Spleen (tissue), 11 donors: ENCODE measurements around the gene SPACA5. TPM values are rescaled to one million over a fixed set of nuclear protein-coding genes. Genes with fewer than 3 reads are reported as not detected.

Experiments used
- DNase-seq: peaks from one replicate; pipeline ENCODE4 v3.0.0-alpha.2; 2020
- H3K27ac ChIP-seq, 8 donors: fragments of 200-600 bp; sonication (generic) in 7 of 8; 1 replicate in 4 of 8; 2 replicates in 4 of 8; pipeline versions ENCODE4 v1.5.0 to v1.8.0; 2016 to 2021; ENCODE audit warnings: inconsistent platforms in 4 of 8, mild to moderate bottlenecking in 4 of 8, moderate library complexity in 1 of 8
- H3K27me3 ChIP-seq, 7 donors: fragments of 200-600 bp; sonication (generic) in 6 of 7; replicated peaks in 1 of 7; 1 replicate in 4 of 7; 2 replicates in 3 of 7; pipeline versions ENCODE4 v1.5.0 to v1.8.0; 2016 to 2021; ENCODE audit warnings: inconsistent platforms in 3 of 7, mild to moderate bottlenecking in 1 of 7
- H3K36me3 ChIP-seq, 6 donors: fragments of 200-600 bp; sonication (generic) in 5 of 6; 1 replicate in 4 of 6; 2 replicates in 2 of 6; pipeline versions ENCODE4 v1.5.0 to v1.8.0; 2016 to 2021; ENCODE audit warnings: inconsistent platforms in 2 of 6
- H3K4me1 ChIP-seq, 6 donors: fragments of 200-600 bp; sonication (generic) in 5 of 6; 1 replicate in 3 of 6; 2 replicates in 3 of 6; pipeline versions ENCODE4 v1.5.0 to v1.8.0; 2016 to 2021; ENCODE audit warnings: inconsistent platforms in 3 of 6
- H3K4me3 ChIP-seq, 8 donors: fragments of 200-600 bp; sonication (generic) in 7 of 8; 1 replicate in 4 of 8; 2 replicates in 4 of 8; pipeline versions ENCODE4 v1.5.0 to v1.8.0; 2016 to 2021; ENCODE audit warnings: inconsistent platforms in 4 of 8, mild to moderate bottlenecking in 4 of 8, moderate library complexity in 2 of 8
- H3K9me3 ChIP-seq, 8 donors: fragments of 200-600 bp; sonication (generic) in 7 of 8; 1 replicate in 4 of 8; 2 replicates in 4 of 8; pipeline versions ENCODE4 v1.5.0 to v1.8.0; 2016 to 2021; ENCODE audit warnings: inconsistent platforms in 4 of 8
- POLR2A ChIP-seq, 3 donors: fragments of 450-650 bp; IDR thresholded peaks; one replicate each; pipeline ENCODE4 v1.5.1; 2017; ENCODE audit warnings: antibody characterized with exemption in 3 of 3, mild to moderate bottlenecking in 1 of 3
- POLR2AphosphoS5 ChIP-seq, 3 donors: sonication (generic); formaldehyde crosslinking; IDR thresholded peaks; one replicate each; pipeline ENCODE4 v1.5.1; 2017; ENCODE audit warnings: antibody characterized with exemption in 3 of 3
- WGBS, 5 donors: extraction: QIAGEN DNeasy Blood & Tissue Kit in 3 of 5; methylation state at CpG; one replicate each; pipeline versions ENCODE4 v1.1.5 to v1.1.7; 2013 to 2018; 5-methylcytosine and 5-hydroxymethylcytosine counted together
- intact Hi-C: fragments of 100-400 bp; cut with DNase I; formaldehyde crosslinking; loops from one replicate; pipeline ENCODE4 v1.15.0; 2023; ENCODE audit warnings: low total_unique reads
- polyA plus RNA-seq, 3 donors: library from polyadenylated mRNA; stranded (reverse); fragments of 200-250 nt; gene quantifications; one replicate each; pipeline ENCODE4 v1.2.1, GENCODE V29; 2013
- total RNA-seq, 7 donors: library from RNA; depleted of rRNA in 3 of 7; stranded (reverse); fragments of >200 nt in 3 of 7; fragmentation: NEBNext Ultra II Directional in 4 of 7; extraction: Animal tissue kit (Norgen Biotek cat#: 25700) in 4 of 7; gene quantifications; one replicate each; pipeline versions ENCODE4 v1.1.0 to v1.2.1, GENCODE V29; 2016 to 2021
- TF ChIP-seq, protein P1 (sequence below), 11 experiments: fragments of 200-600 bp in 7 of 11; fragments of 450-650 bp in 4 of 11; sonication (generic) in 4 of 11; IDR thresholded peaks in 8 of 11; conservative IDR thresholded peaks in 3 of 11; 1 replicate in 7 of 11; 2 replicates in 4 of 11; pipeline versions ENCODE4 v1.4.0 to v1.8.0; 2016 to 2021; ENCODE audit warnings: antibody characterized with exemption in 11 of 11, inconsistent platforms in 4 of 11, mild to moderate bottlenecking in 1 of 11
- donor health status: healthy with polysubstance abuse.
- donor health status: DM: no; HTN: no; CAD: no; lungs with moderate emphysema.
- donor health status: DM: no; HTN: no; CAD: no.
- donor health status: Bipolar disorder and iron deficiency.
- donor health status: healthy.
- donor health status: DM: no; HTN: no; CAD: no.
- donor health status: DM: yes; HTN: yes; CAD: no.

SPACA5 gene
- total and polyA plus RNA-seq, 10 donors, result 0.12 TPM; not detected in 9

GRCh38 chrX:47992669-47993068 is 14.1 kb upstream of the SPACA5 start:
- H3K4me3 ChIP-seq, result no peak overlapping the region
- no peak for DNase-seq
- H3K36me3 ChIP-seq, result peaks cover 0 to 74% (median 12%) of the 10 kb centered on the region in 6 donors
- TF ChIP-seq, protein P1, sequence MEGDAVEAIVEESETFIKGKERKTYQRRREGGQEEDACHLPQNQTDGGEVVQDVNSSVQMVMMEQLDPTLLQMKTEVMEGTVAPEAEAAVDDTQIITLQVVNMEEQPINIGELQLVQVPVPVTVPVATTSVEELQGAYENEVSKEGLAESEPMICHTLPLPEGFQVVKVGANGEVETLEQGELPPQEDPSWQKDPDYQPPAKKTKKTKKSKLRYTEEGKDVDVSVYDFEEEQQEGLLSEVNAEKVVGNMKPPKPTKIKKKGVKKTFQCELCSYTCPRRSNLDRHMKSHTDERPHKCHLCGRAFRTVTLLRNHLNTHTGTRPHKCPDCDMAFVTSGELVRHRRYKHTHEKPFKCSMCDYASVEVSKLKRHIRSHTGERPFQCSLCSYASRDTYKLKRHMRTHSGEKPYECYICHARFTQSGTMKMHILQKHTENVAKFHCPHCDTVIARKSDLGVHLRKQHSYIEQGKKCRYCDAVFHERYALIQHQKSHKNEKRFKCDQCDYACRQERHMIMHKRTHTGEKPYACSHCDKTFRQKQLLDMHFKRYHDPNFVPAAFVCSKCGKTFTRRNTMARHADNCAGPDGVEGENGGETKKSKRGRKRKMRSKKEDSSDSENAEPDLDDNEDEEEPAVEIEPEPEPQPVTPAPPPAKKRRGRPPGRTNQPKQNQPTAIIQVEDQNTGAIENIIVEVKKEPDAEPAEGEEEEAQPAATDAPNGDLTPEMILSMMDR (IDR thresholded peaks at IDR 0.05 in 8 of 11, conservative IDR thresholded peaks at IDR 0.05 in 3 of 11), result no peak
- TF ChIP-seq POLR2A (IDR thresholded peaks at IDR 0.05) (no peak), POLR2AphosphoS5 (IDR thresholded peaks at IDR 0.05) (no peak)
- H3K9me3 ChIP-seq, result peaks cover 0 to 10% (median 0%) of the 10 kb centered on the region in 8 donors
- intact Hi-C loops, result no loop called here
- H3K27ac ChIP-seq, result no peak overlapping the region
- peaks cover 0 to 8% (median 0%) of the 10 kb centered on the region in 6 donors for H3K4me1 ChIP-seq
- 84 to 94% (median 89%) methylated on average over 2 of the region's 2 CpGs; no CpG with 5 or more reads in 1 of the 5 donors for WGBS, 5 donors
- no peaks in the 10 kb centered on the region for H3K27me3 ChIP-seq

DNA sequence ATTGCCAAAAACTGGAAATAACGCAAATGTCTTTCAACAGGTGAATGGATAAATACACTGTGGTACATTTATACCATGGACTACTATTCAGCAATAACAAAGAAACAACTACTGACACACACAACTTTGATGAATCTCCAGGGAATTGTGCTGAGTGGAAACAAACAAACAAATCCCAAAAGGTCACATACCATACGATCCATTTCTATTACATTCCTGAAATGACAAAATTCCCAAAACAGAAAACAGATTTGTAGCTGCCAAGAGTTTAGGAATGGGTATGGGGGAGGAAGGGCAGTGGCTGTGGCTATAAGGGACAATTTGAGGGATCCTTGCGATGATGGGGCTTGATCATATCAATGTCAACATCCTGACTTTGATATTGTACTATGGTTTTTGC is 5.5 kb upstream of the SPACA5 start:
- Histone ChIP-seq H3K27ac (no peak overlapping the region), H3K4me1 (peaks cover 0 to 24% (median 13%) of the 10 kb centered on the region in 6 donors), H3K36me3 (peaks cover 0 to 23% (median 4%) of the 10 kb centered on the region in 6 donors), H3K27me3 (no peaks in the 10 kb centered on the region), H3K9me3 (peaks cover 0 to 7% (median 0%) of the 10 kb centered on the region in 8 donors), H3K4me3 (no peak overlapping the region)
- 81 to 91% (median 82%) methylated on average over 3 of the region's 3 CpGs for WGBS, 5 donors
- TF ChIP-seq POLR2AphosphoS5 (IDR thresholded peaks at IDR 0.05) (no peak), POLR2A (IDR thresholded peaks at IDR 0.05) (no peak)
- TF ChIP-seq, protein P1 (IDR thresholded peaks at IDR 0.05 in 8 of 11, conservative IDR thresholded peaks at IDR 0.05 in 3 of 11), result no peak
- intact Hi-C loops, result no loop called here
- DNase-seq, result no peak

DNA sequence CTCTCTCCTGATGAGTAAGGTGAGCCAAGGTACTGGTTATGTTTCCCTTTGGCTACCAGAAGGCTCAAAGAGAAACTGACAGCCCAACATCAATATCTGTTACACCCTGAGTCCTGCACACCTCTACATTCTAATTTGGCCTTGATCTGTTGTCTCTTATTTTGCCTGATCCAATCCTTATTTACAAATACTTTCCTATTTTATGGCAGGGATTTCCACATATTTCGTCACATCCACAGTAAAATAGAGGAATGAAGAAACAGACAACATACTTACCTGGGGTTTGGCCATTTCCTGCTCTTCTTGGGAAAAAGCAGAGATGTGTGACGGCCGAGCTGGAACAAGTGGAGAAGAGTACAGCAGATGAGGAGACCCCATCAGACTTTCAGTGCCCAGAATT is 4.5 kb upstream of the SPACA5 start:
- no peaks in the 10 kb centered on the region for H3K27me3 ChIP-seq
- peaks cover 0 to 12% (median 0%) of the 10 kb centered on the region in 6 donors for H3K36me3 ChIP-seq
- no peak for TF ChIP-seq POLR2AphosphoS5 (IDR thresholded peaks at IDR 0.05)
- TF ChIP-seq, protein P1 (IDR thresholded peaks at IDR 0.05 in 8 of 11, conservative IDR thresholded peaks at IDR 0.05 in 3 of 11), result no peak
- TF ChIP-seq POLR2A (IDR thresholded peaks at IDR 0.05), result no peak
- intact Hi-C loops, result no loop called here
- H3K4me3 ChIP-seq, result peak overlapping the region in 1 of 8 donors; percentile 75
- H3K4me1 ChIP-seq, result peaks cover 0 to 24% (median 13%) of the 10 kb centered on the region in 6 donors
- DNase-seq, result no peak
- 51 to 73% (median 58%) methylated on average over 3 of the region's 3 CpGs for WGBS, 5 donors
- H3K9me3 ChIP-seq, result no peaks in the 10 kb centered on the region
- no peak overlapping the region for H3K27ac ChIP-seq

DNA sequence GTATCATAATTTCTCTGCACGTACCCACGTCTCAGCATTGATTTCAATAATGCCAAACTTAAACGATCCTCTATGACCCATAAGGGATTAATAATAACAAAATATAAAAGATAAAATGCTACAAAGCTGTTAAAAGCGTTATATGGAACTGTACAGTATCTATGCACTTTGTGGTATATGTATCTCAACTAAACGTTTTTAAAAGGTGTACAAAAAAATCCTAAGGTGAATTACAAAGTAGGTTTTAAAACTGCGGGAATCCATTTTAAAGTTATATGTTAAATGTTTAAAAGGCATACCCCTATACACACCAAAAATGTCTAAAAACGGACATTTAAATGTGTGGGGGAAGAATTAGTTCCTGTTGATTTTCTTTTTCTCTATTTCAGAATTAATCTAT is 3.9 kb upstream of the SPACA5 start:
- no peak for DNase-seq
- H3K27ac ChIP-seq, result peak overlapping the region in 7 of 8 donors; percentile 73 to 90 (median 86)
- intact Hi-C loops, result no loop called here
- 45 to 52% (median 49%) methylated on average over 7 of the region's 7 CpGs for WGBS, 5 donors
- H3K9me3 ChIP-seq, result no peaks in the 10 kb centered on the region
- H3K36me3 ChIP-seq, result peaks cover 0 to 7% (median 0%) of the 10 kb centered on the region in 6 donors
- H3K4me1 ChIP-seq, result peaks cover 0 to 24% (median 13%) of the 10 kb centered on the region in 6 donors
- TF ChIP-seq POLR2A (IDR thresholded peaks at IDR 0.05) (no peak), POLR2AphosphoS5 (IDR thresholded peaks at IDR 0.05) (no peak)
- TF ChIP-seq, protein P1 (IDR thresholded peaks at IDR 0.05 in 8 of 11, conservative IDR thresholded peaks at IDR 0.05 in 3 of 11), result no peak
- peak overlapping the region; percentile 31 to 75 (median 46) for H3K4me3 ChIP-seq
- no peaks in the 10 kb centered on the region for H3K27me3 ChIP-seq
